Uterus (tissue), 2 donors: ENCODE data around the gene NOTUM.

ENCODE experiments used
- CTCF ChIP-seq, 4 experiments: fragments of 200-600 bp in 2 of 4; fragments of 450-650 bp in 2 of 4; sonication (generic) in 2 of 4; IDR thresholded peaks; one replicate each; pipeline ENCODE4 v1.5.1; 2016 to 2019; ENCODE audit warnings: antibody characterized with exemption in 4 of 4, mild to moderate bottlenecking in 2 of 4, moderate library complexity in 1 of 4
- POLR2A ChIP-seq, 2 donors: fragments of 450-650 bp; IDR thresholded peaks; one replicate each; pipeline ENCODE4 v1.6.1; 2016; ENCODE audit warnings: antibody characterized with exemption in 2 of 2, mild to moderate bottlenecking in 1 of 2, moderate library complexity in 1 of 2

GRCh38 chr17:81980707-81981343, 19.8 kb upstream of the NOTUM start:
- TF ChIP-seq POLR2A (IDR thresholded peaks at IDR 0.05): no peak
- TF ChIP-seq CTCF (IDR thresholded peaks at IDR 0.05): no peak
